OCI-LY7 (cell line): Measurements from ENCODE around the gene ANKS1B.

Source experiments
- CTCF ChIP-seq: fragments of 200-600 bp; sonication (generic); conservative IDR thresholded peaks from 2 replicates; pipeline ENCODE4 v1.5.1; 2014; ENCODE audit warnings: mild to moderate bottlenecking, antibody characterized with exemption, low read length, moderate library complexity, mixed read lengths
- EZH2phosphoT487 ChIP-seq: fragments of 200-600 bp; sonication (generic); IDR thresholded peaks from 2 replicates; pipeline ENCODE4 v1.6.1; 2018; ENCODE audit warnings: low read depth, borderline replicate concordance, mild to moderate bottlenecking, mixed run types, antibody characterized with exemption, low read length, moderate library complexity, mixed read lengths

- TF ChIP-seq CTCF (no peak), EZH2phosphoT487 (no peak)
These were observed 275.6 kb downstream of the ANKS1B start for GRCh38 chr12:99709116-99709515.
